Retinal pigment epithelial cell (primary cell): ENCODE results near the gene SAMD14.

ENCODE experiments used
- DNase-seq: peaks from one replicate; pipeline ENCODE4 v3.0.0-alpha.2; 2010; ENCODE audit warnings: low read depth
- H3K4me3 ChIP-seq: 2 replicates; pipeline ENCODE4 v1.5.1; 2011; ENCODE audit warnings: mild to moderate bottlenecking, low read length, control low read depth, moderate library complexity
- CTCF ChIP-seq: conservative IDR thresholded peaks from 2 replicates; pipeline ENCODE4 v1.5.1; 2011; ENCODE audit warnings: low read depth, low read length, control low read depth, inconsistent platforms

SAMD14 gene

GRCh38 chr17:50097926-50098325 lies 32.0 kb downstream of the SAMD14 start:
- DNase-seq: no peak
- TF ChIP-seq CTCF: no peak
- H3K4me3 ChIP-seq: no peak overlapping the region

GRCh38 chr17:50097455-50097854 lies 32.5 kb downstream of the SAMD14 start:
- TF ChIP-seq CTCF: no peak
- no peak for DNase-seq
- no peak overlapping the region for H3K4me3 ChIP-seq

- DNase-seq: no peak
- TF ChIP-seq CTCF: no peak
- no peak overlapping the region for H3K4me3 ChIP-seq
Observed at GRCh38 chr17:50096758-50097157, 33.2 kb downstream of the SAMD14 start.

GRCh38 chr17:50096092-50096491 lies 33.9 kb downstream of the SAMD14 start:
- no peak for TF ChIP-seq CTCF
- DNase-seq: no peak
- peak overlapping the region; percentile 75 for H3K4me3 ChIP-seq

- H3K4me3 ChIP-seq: peak overlapping the region; percentile 75
- DNase-seq: no peak
- no peak for TF ChIP-seq CTCF
Observed at GRCh38 chr17:50095626-50096037, 34.3 kb downstream of the SAMD14 start.

GRCh38 chr17:50094753-50095619 lies 35.0 kb downstream of the SAMD14 start, which contains the start of gene PDK2:
PDK2 (plus strand) TSS chr17:50095351; CDS start chr17:50095436, 85 bp downstream.
- H3K4me3 ChIP-seq: peak within 1 kb of the TSS; percentile 75
- TF ChIP-seq CTCF: no peak
- DNase-seq: peak; percentile 84

GRCh38 chr17:50094243-50094752 lies 35.7 kb downstream of the SAMD14 start:
- H3K4me3 ChIP-seq: peak overlapping the region; percentile 62
- DNase-seq: no peak
- peak; percentile 78 for TF ChIP-seq CTCF
